GM23338 (cell line): Measurements from ENCODE around the gene MEIOB. TPM values are rescaled to one million over a fixed set of nuclear protein-coding genes. Genes with fewer than 3 reads are reported as not detected.
"Not testable (repeated sequence)": the region's sequence is repeated elsewhere in the genome, so short reads cannot be mapped to it uniquely, and the experiment has no call there.

Source experiments
- ATAC-seq: fragments of 200-7000 bp; cut with Tn5 transposase; 3 replicates; pipeline ENCODE4 v1.9.1; 2020
- DNase-seq: peaks from one replicate; pipeline ENCODE4 v3.0.0-alpha.2; 2015; ENCODE audit warnings: low spot score
- H2AFZ ChIP-seq: fragments of 200-600 bp; sonication (generic); 2 replicates; pipeline ENCODE4 v1.8.0; 2016; ENCODE audit warnings: antibody characterized with exemption, mild to moderate bottlenecking, moderate library complexity
- H3F3A ChIP-seq: fragments of 200-600 bp; sonication (generic); replicated peaks from 2 replicates; pipeline ENCODE4 v1.8.0; 2017; ENCODE audit warnings: antibody characterized with exemption, mixed run types, low read depth
- H3K27ac ChIP-seq: fragments of 200-600 bp; sonication (generic); 2 replicates; pipeline ENCODE4 v1.6.1; 2016; ENCODE audit warnings: low read depth
- H3K27me3 ChIP-seq: fragments of 200-600 bp; sonication (generic); 2 replicates; pipeline ENCODE4 v1.8.0; 2016; ENCODE audit warnings: mild to moderate bottlenecking, mixed run types, moderate library complexity; ENCODE audit not compliant: insufficient read depth
- H3K36me3 ChIP-seq: fragments of 200-600 bp; sonication (generic); 2 replicates; pipeline ENCODE4 v1.8.0; 2016; ENCODE audit warnings: mild to moderate bottlenecking; ENCODE audit not compliant: insufficient read depth
- H3K4me1 ChIP-seq: fragments of 200-600 bp; sonication (generic); 2 replicates; pipeline ENCODE4 v1.8.0; 2016; ENCODE audit warnings: mild to moderate bottlenecking, moderate library complexity; ENCODE audit not compliant: insufficient read depth
- H3K4me2 ChIP-seq: fragments of 200-600 bp; sonication (generic); 2 replicates; pipeline ENCODE4 v1.7.1; 2017; ENCODE audit warnings: mixed run types
- H3K4me3 ChIP-seq: fragments of 200-600 bp; sonication (generic); 2 replicates; pipeline ENCODE4 v1.6.1; 2016; ENCODE audit warnings: mixed run types
- H3K79me2 ChIP-seq: fragments of 200-600 bp; sonication (generic); replicated peaks from 2 replicates; pipeline ENCODE4 v1.8.0; 2017; ENCODE audit warnings: mild to moderate bottlenecking; ENCODE audit not compliant: insufficient read depth
- H3K9me2 ChIP-seq: fragments of 200-600 bp; sonication (generic); 2 replicates; pipeline ENCODE4 v1.8.0; 2017; ENCODE audit not compliant: insufficient read depth
- H4K20me1 ChIP-seq: fragments of 200-600 bp; sonication (generic); replicated peaks from 2 replicates; pipeline ENCODE4 v1.8.0; 2017; ENCODE audit warnings: mild to moderate bottlenecking; ENCODE audit not compliant: insufficient read depth
- H3K27ac Mint-ChIP-seq: 2 replicates; pipeline ENCODE4 v1.8.0; 2020; ENCODE audit warnings: inconsistent platforms, mild to moderate bottlenecking, moderate library complexity, mixed read lengths
- H3K27me3 Mint-ChIP-seq: 3 replicates; pipeline ENCODE4 v1.8.0; 2022; ENCODE audit warnings: low read depth, mild to moderate bottlenecking, moderate library complexity, mixed read lengths, inconsistent platforms; ENCODE audit not compliant: insufficient read depth, poor library complexity
- H3K36me3 Mint-ChIP-seq: 3 replicates; pipeline ENCODE4 v1.8.0; 2021; ENCODE audit warnings: low read depth, mild to moderate bottlenecking, inconsistent platforms, moderate library complexity, mixed read lengths
- H3K4me1 Mint-ChIP-seq: 3 replicates; pipeline ENCODE4 v1.8.0; 2020; ENCODE audit warnings: mild to moderate bottlenecking, inconsistent platforms, mixed read lengths
- H3K4me3 Mint-ChIP-seq: 3 replicates; pipeline ENCODE4 v1.8.0; 2021; ENCODE audit warnings: moderate library complexity, mild to moderate bottlenecking, inconsistent platforms, mixed read lengths
- H3K9me3 Mint-ChIP-seq: 3 replicates; pipeline ENCODE4 v1.8.0; 2020; ENCODE audit warnings: moderate library complexity, mild to moderate bottlenecking, inconsistent platforms, mixed read lengths
- CTCF ChIP-seq, 2 experiments: fragments of 200-600 bp in 1 of 2; sonication (generic) in 1 of 2; conservative IDR thresholded peaks; 2 replicates each; pipeline versions ENCODE4 v1.5.1 to v1.6.1; 2016 to 2017; ENCODE audit warnings: antibody characterized with exemption in 2 of 2, low read depth in 2 of 2, mild to moderate bottlenecking in 2 of 2, moderate library complexity in 1 of 2
- EZH2 ChIP-seq: fragments of 200-600 bp; sonication (generic); IDR thresholded peaks from one replicate; pipeline ENCODE4 v1.8.0; 2017; ENCODE audit warnings: antibody characterized with exemption, mild to moderate bottlenecking, low read depth; ENCODE audit not compliant: unreplicated experiment
- EZH2phosphoT487 ChIP-seq: fragments of 200-600 bp; sonication (generic); IDR thresholded peaks from one replicate; pipeline ENCODE4 v1.8.1; 2018; ENCODE audit warnings: antibody characterized with exemption; ENCODE audit not compliant: unreplicated experiment
- POLR2AphosphoS5 ChIP-seq: IDR thresholded peaks from 2 replicates; pipeline ENCODE4 v1.6.1; 2016; ENCODE audit warnings: antibody characterized with exemption, low read depth
- STAT1 ChIP-seq: IDR thresholded peaks from one replicate; pipeline ENCODE4 v1.6.1; 2016; ENCODE audit warnings: antibody characterized with exemption; ENCODE audit not compliant: unreplicated experiment
- polyA plus RNA-seq: library from polyadenylated mRNA; unstranded; fragments of >200 nt; fragmentation: Nextera tagmentation; extraction: Ambion mirVana; gene quantifications from 2 replicates; pipeline ENCODE4 v1.2.1, GENCODE V29; 2016
- total RNA-seq: library from RNA; depleted of rRNA; stranded (reverse); fragments of >200 nt; shearing (Covaris generic); gene quantifications from 2 replicates; pipeline ENCODE4 v1.2.3, GENCODE V29; 2014

Gene MEIOB
- total and polyA plus RNA-seq, 2 experiments from 2014 or later, result 7.3 to 8.7 TPM

- H3K4me3 Mint-ChIP-seq, result peak overlapping the region; percentile 50; the same call in 2 of the 3 replicates
- peaks cover 27% of the 10 kb centered on the region for H3K4me1 ChIP-seq
- H3K36me3 ChIP-seq, result no peaks in the 10 kb centered on the region
- H3K27me3 ChIP-seq, result peaks cover 79% of the 10 kb centered on the region
- no peaks in the 10 kb centered on the region for H3K79me2 ChIP-seq
- H4K20me1 ChIP-seq, result no peaks in the 10 kb centered on the region
- no peak for TF ChIP-seq POLR2AphosphoS5
- TF ChIP-seq EZH2, result peak; percentile 30
- H3K27ac ChIP-seq, result no peak overlapping the region
- peak; percentile 92 for DNase-seq
- H3F3A ChIP-seq, result 0 out of 2 replicates have a peak, but pooled peaks cover 6% of the 10 kb centered on the region
- peaks cover 26% of the 10 kb centered on the region for H3K4me1 Mint-ChIP-seq
- no peaks in the 10 kb centered on the region; the same call in 2 of the 3 replicates for H3K36me3 Mint-ChIP-seq
- peak; percentile 63 for ATAC-seq
- peak overlapping the region; percentile 72; the same call in 1 of the 2 replicates for H2AFZ ChIP-seq
- H3K9me3 Mint-ChIP-seq, result no peaks in the 10 kb centered on the region
- H3K9me2 ChIP-seq, result no peaks in the 10 kb centered on the region
- peak overlapping the region; percentile 77 for H3K4me2 ChIP-seq
- no peak overlapping the region for H3K27ac Mint-ChIP-seq
- peaks cover 85% of the 10 kb centered on the region for H3K27me3 Mint-ChIP-seq
- H3K4me3 ChIP-seq, result peak overlapping the region; percentile 38; the same call in 1 of the 2 replicates
Observed at GRCh38 chr16:1920727-1921171, 48.8 kb upstream of the MEIOB start.

GRCh38 chr16:1920122-1920521 lies 48.2 kb upstream of the MEIOB start:
- not testable (repeated sequence) for H3K4me3 ChIP-seq, H3K9me2 ChIP-seq, ATAC-seq, DNase-seq, H3K27ac ChIP-seq, H3K27ac Mint-ChIP-seq, H3K79me2 ChIP-seq, H3K36me3 Mint-ChIP-seq, H4K20me1 ChIP-seq, H3K9me3 Mint-ChIP-seq, H3K36me3 ChIP-seq, H3K4me2 ChIP-seq, H3F3A ChIP-seq, H3K4me3 Mint-ChIP-seq, H2AFZ ChIP-seq
- Histone ChIP-seq H3K27me3 (peaks cover 84% of the 10 kb centered on the region), H3K4me1 (peaks cover 29% of the 10 kb centered on the region)
- peaks cover 27% of the 10 kb centered on the region for H3K4me1 Mint-ChIP-seq
- H3K27me3 Mint-ChIP-seq, result peaks cover 85% of the 10 kb centered on the region

GRCh38 chr16:1919327-1919998 lies 47.5 kb upstream of the MEIOB start:
- H3K27me3 Mint-ChIP-seq, result peaks cover 87% of the 10 kb centered on the region
- H4K20me1 ChIP-seq, result no peaks in the 10 kb centered on the region
- peaks cover 86% of the 10 kb centered on the region for H3K27me3 ChIP-seq

More at GRCh38 chr16:1919327-1919998, 47.5 kb upstream of the MEIOB start:
- H3K36me3 Mint-ChIP-seq, result no peaks in the 10 kb centered on the region; the same call in 2 of the 3 replicates
- Histone ChIP-seq H3K36me3 (no peaks in the 10 kb centered on the region), H3K27ac (no peak overlapping the region), H3K4me2 (no peak overlapping the region; the same call in 1 of the 2 replicates), H3K79me2 (no peaks in the 10 kb centered on the region), H3K4me3 (peak overlapping the region; percentile 55; the same call in 1 of the 2 replicates), H3F3A (0 out of 2 replicates have a peak, but pooled peaks cover 6% of the 10 kb centered on the region), H3K4me1 (peaks cover 32% of the 10 kb centered on the region), H2AFZ (no peak overlapping the region), H3K9me2 (no peaks in the 10 kb centered on the region)
- H3K9me3 Mint-ChIP-seq, result no peaks in the 10 kb centered on the region
- peaks cover 30% of the 10 kb centered on the region for H3K4me1 Mint-ChIP-seq
- no peak overlapping the region for H3K27ac Mint-ChIP-seq
- peak; percentile 8 for ATAC-seq
- no peak for TF ChIP-seq POLR2AphosphoS5
- no peak for TF ChIP-seq STAT1
- TF ChIP-seq CTCF (conservative IDR thresholded peaks at IDR 0.05; ENCODE audit: low read depth in 2 of 2), result 0 out of 4 replicates have a peak, but pooled peaks of 1 of the 2 experiments have one; percentile 14
- no peak for TF ChIP-seq EZH2phosphoT487
- peak; percentile 39 for DNase-seq
- no peak overlapping the region for H3K4me3 Mint-ChIP-seq
